Suprapubic skin (tissue), 4 donors: ENCODE data around the gene SLC6A20. TPM values are rescaled to one million over a fixed set of nuclear protein-coding genes. Genes with fewer than 3 reads are reported as not detected.

ENCODE experiments used
- DNase-seq, 2 donors: peaks; one replicate each; pipeline ENCODE4 v3.0.0-alpha.2; 2019; ENCODE audit warnings: low spot score in 2 of 2
- H3K27ac ChIP-seq: fragments of 200-600 bp; sonication (generic); one replicate; pipeline ENCODE4 v1.5.1; 2019
- H3K27me3 ChIP-seq: fragments of 200-600 bp; sonication (generic); one replicate; pipeline ENCODE4 v1.5.1; 2019
- H3K36me3 ChIP-seq: fragments of 200-600 bp; sonication (generic); one replicate; pipeline ENCODE4 v1.5.1; 2019
- H3K4me1 ChIP-seq: fragments of 200-600 bp; sonication (generic); one replicate; pipeline ENCODE4 v1.5.1; 2019
- H3K4me3 ChIP-seq: fragments of 200-600 bp; sonication (generic); one replicate; pipeline ENCODE4 v1.5.1; 2019; ENCODE audit warnings: mild to moderate bottlenecking
- H3K9me3 ChIP-seq: fragments of 200-600 bp; sonication (generic); one replicate; pipeline ENCODE4 v1.5.1; 2019
- CTCF ChIP-seq, 2 donors: fragments of 200-600 bp in 1 of 2; fragments of 450-650 bp in 1 of 2; sonication (generic) in 1 of 2; IDR thresholded peaks; one replicate each; pipeline ENCODE4 v1.5.1; 2016 to 2019; ENCODE audit warnings: antibody characterized with exemption in 2 of 2, mild to moderate bottlenecking in 1 of 2, moderate library complexity in 1 of 2
- EP300 ChIP-seq: sonication (generic); formaldehyde crosslinking; IDR thresholded peaks from one replicate; pipeline ENCODE4 v1.6.1; 2017; ENCODE audit warnings: antibody characterized with exemption
- POLR2A ChIP-seq, 2 donors: fragments of 450-650 bp; IDR thresholded peaks; one replicate each; pipeline ENCODE4 v1.6.1; 2017; ENCODE audit warnings: antibody characterized with exemption in 2 of 2, mild to moderate bottlenecking in 2 of 2, moderate library complexity in 2 of 2
- POLR2AphosphoS5 ChIP-seq, 3 donors: sonication (generic); formaldehyde crosslinking; IDR thresholded peaks; one replicate each; pipeline ENCODE4 v1.6.1; 2017; ENCODE audit warnings: antibody characterized with exemption in 3 of 3
- WGBS: methylation state at CpG from one replicate; pipeline ENCODE4 v1.1.5; 2018; 5-methylcytosine and 5-hydroxymethylcytosine counted together
- total RNA-seq, 4 donors: library from RNA; depleted of rRNA; stranded (reverse); fragments of >200 nt; gene quantifications; one replicate each; pipeline ENCODE4 v1.1.0, GENCODE V29; 2016

SLC6A20 gene
- total RNA-seq, 4 donors from 2014 or later = 0.42 TPM; not detected in 3

DNA sequence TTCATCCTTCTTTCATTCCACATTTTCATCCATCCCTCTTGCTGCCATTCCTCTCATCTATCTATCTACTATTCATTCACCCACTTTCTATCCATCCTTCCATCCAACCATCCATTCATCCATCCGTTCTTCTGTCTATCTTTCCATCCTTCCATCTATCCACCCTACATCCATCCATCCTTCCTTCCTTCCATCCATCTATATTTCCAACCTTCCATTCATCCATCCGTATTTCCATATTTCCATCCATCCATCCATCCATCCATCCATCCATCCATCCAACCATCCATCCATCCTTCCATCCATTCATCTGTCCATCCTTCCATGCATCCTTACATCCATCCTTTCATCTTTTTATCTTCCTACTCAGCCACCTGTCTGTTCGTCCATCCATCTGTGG is 14.0 kb downstream of the SLC6A20 start:
- Histone ChIP-seq H3K4me3 (no peak overlapping the region), H3K27me3 (no peaks in the 10 kb centered on the region), H3K36me3 (no peaks in the 10 kb centered on the region), H3K27ac (no peak overlapping the region), H3K4me1 (no peaks in the 10 kb centered on the region), H3K9me3 (no peaks in the 10 kb centered on the region)
- no peak for DNase-seq
- WGBS = 87% methylated on average over 3 of the region's 3 CpGs
- TF ChIP-seq POLR2AphosphoS5 (IDR thresholded peaks at IDR 0.05) (no peak), CTCF (IDR thresholded peaks at IDR 0.05) (no peak), POLR2A (IDR thresholded peaks at IDR 0.05) (no peak), EP300 (no peak)

DNA sequence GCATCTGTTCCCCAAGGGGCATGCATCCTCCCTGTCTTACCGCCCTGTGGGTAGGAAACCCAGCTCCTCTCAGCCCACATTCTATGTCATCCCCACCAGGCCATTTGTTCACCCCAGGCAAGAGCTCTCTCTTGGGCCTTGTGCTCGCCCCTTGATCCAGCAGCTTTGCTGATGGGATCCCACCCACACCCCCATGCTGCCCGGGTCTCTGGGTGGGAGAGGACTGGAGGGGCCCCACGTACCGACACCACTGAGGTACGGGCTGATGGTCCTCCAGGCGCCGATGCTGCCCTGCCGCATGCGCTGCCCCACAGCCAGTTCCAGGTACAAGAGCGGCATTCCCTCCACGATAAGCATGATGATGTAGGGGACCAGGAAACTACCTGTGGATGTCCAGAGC is 14.5 kb downstream of the SLC6A20 start:
- Histone ChIP-seq H3K27me3 (no peaks in the 10 kb centered on the region), H3K9me3 (no peaks in the 10 kb centered on the region), H3K27ac (no peak overlapping the region), H3K36me3 (no peaks in the 10 kb centered on the region), H3K4me3 (no peak overlapping the region), H3K4me1 (no peaks in the 10 kb centered on the region)
- 94% methylated on average over 11 of the region's 12 CpGs for WGBS
- TF ChIP-seq EP300 (no peak), CTCF (IDR thresholded peaks at IDR 0.05) (no peak), POLR2AphosphoS5 (IDR thresholded peaks at IDR 0.05) (no peak), POLR2A (IDR thresholded peaks at IDR 0.05) (no peak)
- peak in 1 of 2 donors; percentile 72 for DNase-seq

DNA sequence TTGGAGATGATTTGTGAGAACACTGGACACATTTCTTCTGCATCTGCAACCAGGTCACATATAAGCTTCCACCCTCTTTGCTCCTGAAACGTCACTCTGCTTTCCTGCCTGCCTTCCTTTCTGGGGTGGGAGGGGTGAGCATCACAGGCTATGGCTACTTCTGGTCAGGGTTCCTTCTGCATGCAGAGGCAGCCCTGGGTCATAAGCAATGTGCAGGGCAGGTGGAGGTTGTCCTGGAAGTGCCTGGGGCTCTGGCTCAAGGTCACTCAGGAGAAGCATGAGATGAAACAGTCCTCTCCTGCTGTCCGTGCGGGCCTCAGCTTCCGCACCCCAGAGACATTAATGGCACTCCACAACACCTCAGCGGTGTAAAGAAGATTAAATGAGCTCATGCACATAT is 15.1 kb downstream of the SLC6A20 start:
- no peaks in the 10 kb centered on the region for H3K9me3 ChIP-seq
- TF ChIP-seq EP300 (no peak), POLR2A (IDR thresholded peaks at IDR 0.05) (no peak), POLR2AphosphoS5 (IDR thresholded peaks at IDR 0.05) (no peak), CTCF (IDR thresholded peaks at IDR 0.05) (no peak)
- no peaks in the 10 kb centered on the region for H3K4me1 ChIP-seq
- no peak overlapping the region for H3K4me3 ChIP-seq
- 76% methylated on average over 5 of the region's 5 CpGs for WGBS
- no peaks in the 10 kb centered on the region for H3K36me3 ChIP-seq
- DNase-seq = peak in 1 of 2 donors; percentile 47
- H3K27me3 ChIP-seq = no peaks in the 10 kb centered on the region
- no peak overlapping the region for H3K27ac ChIP-seq

- H3K4me1 ChIP-seq = no peaks in the 10 kb centered on the region
- H3K27ac ChIP-seq = no peak overlapping the region
- H3K9me3 ChIP-seq = no peaks in the 10 kb centered on the region
- TF ChIP-seq POLR2A (IDR thresholded peaks at IDR 0.05) (no peak), CTCF (IDR thresholded peaks at IDR 0.05) (no peak), EP300 (no peak), POLR2AphosphoS5 (IDR thresholded peaks at IDR 0.05) (no peak)
- H3K27me3 ChIP-seq = no peaks in the 10 kb centered on the region
- peak in 1 of 2 donors; percentile 76 for DNase-seq
- H3K36me3 ChIP-seq = no peaks in the 10 kb centered on the region
- no peak overlapping the region for H3K4me3 ChIP-seq
- 89% methylated on average over 34 of the region's 35 CpGs for WGBS
Measured at GRCh38 chr3:45779746-45780735, 16.3 kb downstream of the SLC6A20 start.

- no peaks in the 10 kb centered on the region for H3K9me3 ChIP-seq
- H3K27me3 ChIP-seq = no peaks in the 10 kb centered on the region
- no peak overlapping the region for H3K4me3 ChIP-seq
- H3K36me3 ChIP-seq = no peaks in the 10 kb centered on the region
- WGBS = 78% methylated on average over 3 of the region's 3 CpGs
- TF ChIP-seq CTCF (IDR thresholded peaks at IDR 0.05) (no peak), POLR2AphosphoS5 (IDR thresholded peaks at IDR 0.05) (no peak), POLR2A (IDR thresholded peaks at IDR 0.05) (no peak), EP300 (no peak)
- no peak overlapping the region for H3K27ac ChIP-seq
- no peaks in the 10 kb centered on the region for H3K4me1 ChIP-seq
- DNase-seq = peak in 1 of 2 donors; percentile 15
Measured at GRCh38 chr3:45778761-45779201, 17.6 kb downstream of the SLC6A20 start.
